Mesothelial cell of epicardium (in vitro differentiated cells): ENCODE data around the gene C10orf71. TPM values are rescaled to one million over a fixed set of nuclear protein-coding genes. Genes with fewer than 3 reads are reported as not detected.

Experiments
- DNase-seq, 2 experiments: peaks; one replicate each; pipeline ENCODE4 v3.0.0; 2021; ENCODE audit warnings: low spot score in 2 of 2; ENCODE audit not compliant: unreplicated experiment in 2 of 2
- H3K27ac Mint-ChIP-seq: 2 replicates; pipeline ENCODE4 v1.8.0; 2021; ENCODE audit warnings: mixed read lengths
- H3K27me3 Mint-ChIP-seq: 2 replicates; pipeline ENCODE4 v1.8.0; 2021; ENCODE audit warnings: low read depth, mixed read lengths
- H3K36me3 Mint-ChIP-seq: 2 replicates; pipeline ENCODE4 v1.8.0; 2021; ENCODE audit warnings: mixed read lengths
- H3K4me1 Mint-ChIP-seq: 2 replicates; pipeline ENCODE4 v1.8.0; 2021; ENCODE audit warnings: mixed read lengths
- H3K4me3 Mint-ChIP-seq: 2 replicates; pipeline ENCODE4 v1.8.0; 2021; ENCODE audit warnings: mild to moderate bottlenecking, moderate library complexity, mixed read lengths
- H3K9me3 Mint-ChIP-seq: 2 replicates; pipeline ENCODE4 v1.8.0; 2021; ENCODE audit warnings: mixed read lengths
- CTCF ChIP-seq: fragments of 200-600 bp; sonication (generic); IDR thresholded peaks from one replicate; pipeline ENCODE4 v1.5.0; 2021; ENCODE audit warnings: antibody characterized with exemption; ENCODE audit not compliant: unreplicated experiment
- total RNA-seq: library from RNA; stranded (reverse); gene quantifications from 3 replicates; pipeline ENCODE4 v1.2.1, GENCODE V29; 2021

The C10orf71 gene
- total RNA-seq, 1 donor from 2014 or later: not detected

GRCh38 chr10:49353895-49354566 lies 55.1 kb downstream of the C10orf71 start:
- Mint-ChIP-seq H3K4me3 (no peak overlapping the region), H3K27ac (no peak overlapping the region), H3K4me1 (no peaks in the 10 kb centered on the region), H3K36me3 (no peaks in the 10 kb centered on the region), H3K27me3 (peaks cover 17% of the 10 kb centered on the region), H3K9me3 (peaks cover 14% of the 10 kb centered on the region)
- no peak for TF ChIP-seq CTCF
- no peak for DNase-seq

- Mint-ChIP-seq H3K4me3 (no peak overlapping the region), H3K27ac (no peak overlapping the region), H3K9me3 (peaks cover 13% of the 10 kb centered on the region), H3K27me3 (peaks cover 17% of the 10 kb centered on the region), H3K4me1 (no peaks in the 10 kb centered on the region), H3K36me3 (no peaks in the 10 kb centered on the region)
- no peak for DNase-seq
- TF ChIP-seq CTCF: no peak
Observed at GRCh38 chr10:49354593-49354992, 55.6 kb downstream of the C10orf71 start.

- Mint-ChIP-seq H3K27ac (no peak overlapping the region), H3K4me1 (no peaks in the 10 kb centered on the region), H3K36me3 (no peaks in the 10 kb centered on the region), H3K4me3 (no peak overlapping the region), H3K9me3 (peaks cover 9% of the 10 kb centered on the region), H3K27me3 (peaks cover 17% of the 10 kb centered on the region)
- no peak for TF ChIP-seq CTCF
- DNase-seq: no peak
Observed at GRCh38 chr10:49355221-49355620, 56.3 kb downstream of the C10orf71 start.

GRCh38 chr10:49356181-49356580 lies 57.2 kb downstream of the C10orf71 start:
- Mint-ChIP-seq H3K4me1 (no peaks in the 10 kb centered on the region), H3K36me3 (no peaks in the 10 kb centered on the region), H3K27me3 (peaks cover 15% of the 10 kb centered on the region), H3K4me3 (no peak overlapping the region), H3K9me3 (peaks cover 6% of the 10 kb centered on the region), H3K27ac (no peak overlapping the region)
- no peak for TF ChIP-seq CTCF
- no peak for DNase-seq

- Mint-ChIP-seq H3K27ac (no peak overlapping the region), H3K9me3 (peaks cover 6% of the 10 kb centered on the region), H3K27me3 (peaks cover 11% of the 10 kb centered on the region), H3K4me3 (no peak overlapping the region), H3K36me3 (no peaks in the 10 kb centered on the region), H3K4me1 (no peaks in the 10 kb centered on the region)
- no peak for DNase-seq
- TF ChIP-seq CTCF: no peak
Observed at GRCh38 chr10:49356944-49357343, 58.0 kb downstream of the C10orf71 start.
